ENCODE results near the gene ZNF662.

ZNF662 gene

DNA sequence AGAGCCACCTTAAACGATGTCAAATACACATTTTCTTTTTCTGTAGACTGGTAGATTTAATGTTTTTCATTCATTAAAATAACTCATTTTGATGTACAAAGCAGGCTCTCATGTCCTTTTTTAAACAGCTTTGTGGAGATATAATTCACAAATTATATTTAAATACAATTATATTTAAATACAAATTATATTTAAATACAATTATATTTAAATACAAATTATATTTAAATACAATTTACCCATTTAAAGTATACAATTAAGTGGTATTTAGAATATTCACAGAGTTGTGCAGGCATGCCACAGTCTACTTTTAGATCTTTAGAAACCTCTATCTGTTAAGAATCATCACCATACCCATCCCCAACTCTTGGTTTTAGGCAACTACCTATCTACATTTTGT is 36.8 kb downstream of the ZNF662 start:
- Histone ChIP-seq H3K4me3 (IDR thresholded peaks at IDR 0.05; ENCODE audit: insufficient read depth, low read depth, low read length) (no peak overlapping the region), H4K20me1 (ENCODE audit: insufficient read depth) (no peaks in the 10 kb centered on the region), H2AFZ (ENCODE audit: low read depth) (no peak overlapping the region), H3K9ac (no peak overlapping the region), H3K79me2 (ENCODE audit: insufficient read depth, low read depth) (no peaks in the 10 kb centered on the region), H3K4me2 (no peak overlapping the region), H3K4me1 (ENCODE audit: low read depth, poor library complexity, severe bottlenecking) (no peaks in the 10 kb centered on the region), H3K27ac (no peak overlapping the region), H3K36me3 (ENCODE audit: insufficient read depth) (no peaks in the 10 kb centered on the region), H3K27me3 (ENCODE audit: insufficient read depth, low read depth) (no peaks in the 10 kb centered on the region)
- TF ChIP-seq, protein P1, sequence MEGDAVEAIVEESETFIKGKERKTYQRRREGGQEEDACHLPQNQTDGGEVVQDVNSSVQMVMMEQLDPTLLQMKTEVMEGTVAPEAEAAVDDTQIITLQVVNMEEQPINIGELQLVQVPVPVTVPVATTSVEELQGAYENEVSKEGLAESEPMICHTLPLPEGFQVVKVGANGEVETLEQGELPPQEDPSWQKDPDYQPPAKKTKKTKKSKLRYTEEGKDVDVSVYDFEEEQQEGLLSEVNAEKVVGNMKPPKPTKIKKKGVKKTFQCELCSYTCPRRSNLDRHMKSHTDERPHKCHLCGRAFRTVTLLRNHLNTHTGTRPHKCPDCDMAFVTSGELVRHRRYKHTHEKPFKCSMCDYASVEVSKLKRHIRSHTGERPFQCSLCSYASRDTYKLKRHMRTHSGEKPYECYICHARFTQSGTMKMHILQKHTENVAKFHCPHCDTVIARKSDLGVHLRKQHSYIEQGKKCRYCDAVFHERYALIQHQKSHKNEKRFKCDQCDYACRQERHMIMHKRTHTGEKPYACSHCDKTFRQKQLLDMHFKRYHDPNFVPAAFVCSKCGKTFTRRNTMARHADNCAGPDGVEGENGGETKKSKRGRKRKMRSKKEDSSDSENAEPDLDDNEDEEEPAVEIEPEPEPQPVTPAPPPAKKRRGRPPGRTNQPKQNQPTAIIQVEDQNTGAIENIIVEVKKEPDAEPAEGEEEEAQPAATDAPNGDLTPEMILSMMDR (conservative IDR thresholded peaks at IDR 0.05; ENCODE audit: low read depth, low read length): no peak

DNA sequence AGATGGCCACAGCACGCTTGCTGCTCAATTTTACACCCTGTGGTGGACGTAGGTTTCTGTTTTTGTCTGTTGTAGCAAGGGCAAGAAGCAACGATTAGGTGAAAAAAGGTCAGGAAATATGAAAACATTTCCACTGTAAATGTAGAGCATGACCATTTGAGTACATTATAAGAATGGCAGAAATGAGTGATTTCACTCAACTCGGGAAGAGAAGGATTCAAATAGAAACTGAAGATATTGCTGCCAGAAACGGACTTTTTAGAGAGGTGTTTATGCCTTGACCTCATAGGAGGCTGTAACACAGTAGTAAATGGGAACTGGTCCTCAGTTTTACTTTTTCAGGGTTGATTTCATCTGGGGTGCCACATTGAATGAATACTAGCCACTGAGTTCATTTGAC is 40.1 kb downstream of the ZNF662 start:
- no peak overlapping the region for H2AFZ ChIP-seq (ENCODE audit: low read depth)
- no peak overlapping the region for H3K4me3 ChIP-seq (IDR thresholded peaks at IDR 0.05; ENCODE audit: insufficient read depth, low read depth, low read length)
- H4K20me1 ChIP-seq (ENCODE audit: insufficient read depth): no peaks in the 10 kb centered on the region
- TF ChIP-seq, protein P1 (conservative IDR thresholded peaks at IDR 0.05; ENCODE audit: low read depth, low read length): no peak
- no peak overlapping the region for H3K27ac ChIP-seq
- H3K9ac ChIP-seq: no peak overlapping the region
- no peak overlapping the region for H3K4me2 ChIP-seq
- no peaks in the 10 kb centered on the region for H3K79me2 ChIP-seq (ENCODE audit: insufficient read depth, low read depth)
- no peaks in the 10 kb centered on the region for H3K27me3 ChIP-seq (ENCODE audit: insufficient read depth, low read depth)
- H3K4me1 ChIP-seq (ENCODE audit: low read depth, poor library complexity, severe bottlenecking): no peaks in the 10 kb centered on the region
- H3K36me3 ChIP-seq (ENCODE audit: insufficient read depth): no peaks in the 10 kb centered on the region

DNA sequence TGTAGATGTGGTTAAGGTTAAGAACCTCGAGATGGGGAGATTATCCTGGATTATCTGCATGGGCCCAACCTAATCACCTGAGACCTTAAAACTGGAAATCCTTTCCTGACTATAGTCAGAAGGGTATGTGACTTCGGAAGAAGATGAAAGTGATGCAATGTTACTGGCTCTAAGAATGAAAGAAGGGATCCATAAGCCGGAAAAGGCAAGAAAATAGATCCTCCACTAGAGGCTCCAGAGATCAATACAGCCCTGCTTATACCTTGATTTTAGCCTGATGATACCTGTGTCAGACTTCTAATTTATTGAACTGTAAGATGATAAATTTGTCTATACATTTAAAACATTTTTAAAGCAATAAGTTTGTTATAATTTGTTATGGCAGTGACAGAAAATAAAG is 51.6 kb downstream of the ZNF662 start:
- no peak overlapping the region for H3K4me3 ChIP-seq (IDR thresholded peaks at IDR 0.05; ENCODE audit: insufficient read depth, low read depth, low read length)
- no peak overlapping the region for H3K4me2 ChIP-seq
- TF ChIP-seq, protein P1 (conservative IDR thresholded peaks at IDR 0.05; ENCODE audit: low read depth, low read length): no peak
- H3K36me3 ChIP-seq (ENCODE audit: insufficient read depth): no peaks in the 10 kb centered on the region
- no peaks in the 10 kb centered on the region for H4K20me1 ChIP-seq (ENCODE audit: insufficient read depth)
- H3K79me2 ChIP-seq (ENCODE audit: insufficient read depth, low read depth): no peaks in the 10 kb centered on the region
- no peak overlapping the region for H3K27ac ChIP-seq
- no peaks in the 10 kb centered on the region for H3K4me1 ChIP-seq (ENCODE audit: low read depth, poor library complexity, severe bottlenecking)
- H3K9ac ChIP-seq: no peak overlapping the region
- no peak overlapping the region for H2AFZ ChIP-seq (ENCODE audit: low read depth)
- no peaks in the 10 kb centered on the region for H3K27me3 ChIP-seq (ENCODE audit: insufficient read depth, low read depth)

DNA sequence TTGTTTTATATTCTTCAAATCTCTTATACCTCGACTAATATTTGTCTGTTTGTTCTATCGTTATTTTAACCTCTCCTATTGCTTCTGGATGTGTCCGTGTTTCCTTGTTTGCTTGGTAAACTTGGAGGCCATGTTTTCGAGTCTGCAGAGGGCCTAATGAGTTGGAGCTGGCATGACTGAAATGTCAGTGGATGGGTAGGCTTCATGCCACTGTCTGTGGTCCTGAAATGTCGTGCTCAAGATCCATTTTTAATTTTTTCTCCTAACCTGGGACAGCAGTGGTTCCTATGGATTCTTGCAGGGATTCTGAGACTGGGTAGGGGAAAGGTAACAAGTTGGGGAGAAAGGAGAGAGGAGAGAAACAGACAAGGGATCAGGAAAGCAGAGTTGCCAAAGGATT is 54.3 kb downstream of the ZNF662 start:
- Histone ChIP-seq H2AFZ (ENCODE audit: low read depth) (no peak overlapping the region), H3K4me1 (ENCODE audit: low read depth, poor library complexity, severe bottlenecking) (no peaks in the 10 kb centered on the region), H3K4me3 (IDR thresholded peaks at IDR 0.05; ENCODE audit: insufficient read depth, low read depth, low read length) (no peak overlapping the region), H3K27ac (no peak overlapping the region), H3K27me3 (ENCODE audit: insufficient read depth, low read depth) (no peaks in the 10 kb centered on the region), H3K36me3 (ENCODE audit: insufficient read depth) (no peaks in the 10 kb centered on the region), H3K9ac (no peak overlapping the region), H3K79me2 (ENCODE audit: insufficient read depth, low read depth) (no peaks in the 10 kb centered on the region), H3K4me2 (no peak overlapping the region), H4K20me1 (ENCODE audit: insufficient read depth) (no peaks in the 10 kb centered on the region)
- TF ChIP-seq, protein P1 (conservative IDR thresholded peaks at IDR 0.05; ENCODE audit: low read depth, low read length): no peak

DNA sequence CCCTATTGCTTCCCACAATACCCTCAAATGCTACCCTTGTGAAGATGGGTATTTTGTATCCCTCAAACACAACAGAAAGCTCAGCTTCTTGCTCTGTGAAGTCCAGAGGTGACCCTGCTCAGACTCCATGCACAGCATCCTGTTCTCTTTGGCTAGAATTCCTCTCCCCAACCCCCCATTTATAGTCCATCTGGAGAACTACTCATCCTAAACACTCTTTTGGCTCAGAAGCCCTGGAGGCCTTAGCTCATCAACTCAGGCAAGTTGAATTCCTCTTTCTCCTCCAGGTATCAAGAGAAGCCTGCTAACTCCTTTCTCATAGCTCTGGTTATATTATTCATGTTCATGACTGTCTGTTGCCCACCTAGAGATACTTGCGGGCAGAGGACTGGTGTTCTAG is 54.8 kb downstream of the ZNF662 start:
- Histone ChIP-seq H3K4me1 (ENCODE audit: low read depth, poor library complexity, severe bottlenecking) (no peaks in the 10 kb centered on the region), H3K4me3 (IDR thresholded peaks at IDR 0.05; ENCODE audit: insufficient read depth, low read depth, low read length) (no peak overlapping the region), H4K20me1 (ENCODE audit: insufficient read depth) (no peaks in the 10 kb centered on the region), H3K9ac (no peak overlapping the region), H3K79me2 (ENCODE audit: insufficient read depth, low read depth) (no peaks in the 10 kb centered on the region), H3K27me3 (ENCODE audit: insufficient read depth, low read depth) (no peaks in the 10 kb centered on the region), H3K4me2 (no peak overlapping the region), H2AFZ (ENCODE audit: low read depth) (no peak overlapping the region), H3K27ac (no peak overlapping the region), H3K36me3 (ENCODE audit: insufficient read depth) (no peaks in the 10 kb centered on the region)
- TF ChIP-seq, protein P1 (conservative IDR thresholded peaks at IDR 0.05; ENCODE audit: low read depth, low read length): no peak

Measured in KMS-11 (cell line).